ENCODE results near the gene PPA2.
"Not testable (repeated sequence)": the region's sequence is repeated elsewhere in the genome, so short reads cannot be mapped to it uniquely, and the experiment has no call there.

The PPA2 gene

DNA sequence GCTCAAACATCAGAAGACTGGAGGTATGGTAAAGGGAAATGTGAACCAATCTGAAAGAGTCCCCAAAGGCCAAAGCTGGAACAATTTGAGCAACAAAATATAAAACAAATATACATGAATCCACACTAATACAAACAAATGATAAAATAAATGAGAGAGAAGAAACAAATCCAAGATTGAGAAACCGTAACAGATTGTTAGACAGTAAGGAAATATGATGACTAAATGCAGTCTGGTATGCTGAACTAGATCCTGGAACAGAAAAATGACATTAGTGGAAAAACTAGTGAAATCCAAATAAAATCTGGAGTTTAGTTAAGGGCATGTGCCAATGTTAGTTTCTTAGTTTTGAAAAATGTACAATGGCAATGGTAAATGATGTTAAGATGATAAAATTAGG lies 15.9 kb downstream of the PPA2 start:
- DNase-seq, result no peak

DNA sequence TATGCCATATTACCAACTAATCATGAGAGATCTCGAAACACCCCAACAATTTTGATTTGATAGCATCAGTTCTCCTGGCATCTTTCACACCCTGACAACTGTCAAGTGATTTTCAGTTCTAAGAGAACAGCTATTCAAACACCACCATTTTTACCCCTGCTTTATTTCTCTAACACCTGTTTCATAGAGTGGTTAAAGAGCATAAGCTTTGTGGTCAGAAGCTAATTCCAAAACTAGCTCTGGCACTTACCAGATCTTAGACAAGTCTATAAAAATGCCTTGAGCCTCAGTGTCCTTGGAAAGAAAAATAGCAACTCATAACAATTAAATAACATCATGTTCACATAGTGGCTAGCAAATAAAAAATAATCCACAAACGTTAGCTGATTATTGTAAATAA lies 17.9 kb downstream of the PPA2 start:
- no peak for DNase-seq

DNA sequence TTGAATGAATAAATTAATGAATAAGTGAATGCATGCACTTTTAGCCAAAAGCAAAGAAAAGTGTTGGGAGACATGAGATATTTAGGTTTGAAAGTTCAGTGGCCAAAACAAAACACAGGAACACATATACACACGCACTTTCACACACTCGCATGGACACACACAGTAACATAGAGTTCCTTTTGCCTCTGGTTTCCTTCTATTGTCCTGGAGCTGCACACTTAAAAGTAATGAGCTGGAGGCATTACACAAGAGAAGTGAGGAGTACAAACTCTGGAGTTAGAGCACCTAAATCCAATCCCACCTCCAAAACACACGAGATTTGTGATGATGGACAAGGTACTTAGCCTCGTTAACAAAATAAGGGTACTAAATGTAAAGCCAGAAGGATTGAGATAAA lies 18.7 kb downstream of the PPA2 start:
- DNase-seq, result no peak

DNA sequence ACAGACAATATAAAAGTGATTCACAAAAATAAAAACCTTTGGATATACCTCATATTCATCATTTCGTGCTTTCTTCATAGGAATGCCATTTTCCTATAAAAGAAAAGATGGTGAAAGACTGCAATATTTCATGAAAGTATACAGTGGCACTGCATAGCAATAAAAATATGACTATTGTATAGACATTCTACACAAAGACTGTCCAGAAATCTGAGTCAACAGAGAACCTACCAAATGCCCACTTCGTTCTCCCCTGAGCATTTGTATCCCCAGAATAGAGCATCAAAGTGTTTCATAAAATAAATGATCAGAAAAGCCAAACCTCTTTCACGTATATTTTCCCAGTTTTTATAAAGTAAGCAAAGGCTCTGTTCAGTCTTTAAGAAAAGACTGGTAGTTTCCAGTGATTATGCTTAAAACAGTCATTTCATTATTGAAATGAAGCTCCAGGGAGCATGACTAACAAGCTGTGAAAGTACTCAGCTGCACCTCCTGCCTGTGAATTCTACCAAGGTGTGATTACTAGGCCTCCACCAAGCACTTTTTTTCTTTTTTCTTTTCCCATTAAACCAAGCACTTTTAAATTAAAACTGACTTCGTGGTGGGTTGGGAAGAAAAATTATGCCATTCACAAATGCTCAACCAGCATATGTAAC lies 20.2 kb downstream of the PPA2 start:
- DNase-seq, result no peak

DNA sequence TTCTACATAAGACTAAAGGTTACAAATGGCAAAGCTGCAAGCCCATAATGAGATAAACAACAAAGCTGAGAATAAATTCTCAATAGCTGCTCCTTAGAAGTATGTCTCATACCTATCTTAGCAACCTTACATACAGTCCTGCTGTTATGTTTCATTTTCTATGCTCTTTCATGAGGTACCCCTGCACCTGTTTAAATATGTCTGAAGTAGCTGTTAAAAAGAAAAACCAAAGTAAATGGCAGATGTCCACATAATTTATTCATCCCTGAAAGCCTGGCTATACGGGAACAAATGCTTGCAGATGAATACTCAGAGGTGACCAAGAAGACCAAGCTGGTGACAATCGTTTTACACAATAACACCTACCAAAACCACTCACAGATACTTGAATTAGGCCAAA lies 22.5 kb downstream of the PPA2 start:
- DNase-seq, result no peak

DNA sequence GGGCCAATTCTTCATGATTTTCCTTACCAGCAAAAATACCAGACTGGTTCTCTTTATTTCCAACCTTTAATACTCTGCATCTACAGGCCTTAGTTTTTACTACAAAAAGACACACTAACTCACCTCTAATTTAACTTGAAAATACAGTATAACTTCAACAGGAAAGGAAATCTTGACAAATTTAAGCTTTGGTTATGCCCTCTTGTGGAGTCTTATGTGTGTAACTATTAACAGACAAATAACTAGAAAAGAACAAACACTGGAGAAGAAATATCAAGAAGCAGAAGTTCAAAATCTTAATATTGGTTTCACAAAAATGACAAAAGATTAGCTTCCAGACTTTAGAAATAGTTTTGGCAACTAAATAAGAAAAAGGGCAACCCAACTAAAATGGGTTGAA lies 33.0 kb downstream of the PPA2 start:
- DNase-seq, result no peak

DNA sequence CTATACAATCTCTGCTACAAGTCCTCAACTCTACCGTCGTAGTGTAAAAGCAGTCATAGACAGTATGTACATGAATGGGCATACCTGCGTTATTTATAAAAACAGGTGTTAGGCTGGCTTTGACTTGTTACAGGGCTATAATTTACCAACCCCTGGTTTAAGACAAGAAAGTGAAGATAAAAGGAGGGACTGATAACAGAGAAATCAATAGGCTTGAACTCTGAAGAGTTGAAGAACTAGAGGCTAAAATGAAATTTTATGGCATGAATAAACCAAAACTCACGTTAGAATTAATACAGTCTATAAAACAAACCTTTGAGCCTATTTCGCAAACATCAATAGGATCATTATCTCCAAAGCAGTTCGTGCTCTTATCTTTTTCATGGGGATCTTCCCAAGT lies 36.2 kb downstream of the PPA2 start:
- no peak for DNase-seq

DNA sequence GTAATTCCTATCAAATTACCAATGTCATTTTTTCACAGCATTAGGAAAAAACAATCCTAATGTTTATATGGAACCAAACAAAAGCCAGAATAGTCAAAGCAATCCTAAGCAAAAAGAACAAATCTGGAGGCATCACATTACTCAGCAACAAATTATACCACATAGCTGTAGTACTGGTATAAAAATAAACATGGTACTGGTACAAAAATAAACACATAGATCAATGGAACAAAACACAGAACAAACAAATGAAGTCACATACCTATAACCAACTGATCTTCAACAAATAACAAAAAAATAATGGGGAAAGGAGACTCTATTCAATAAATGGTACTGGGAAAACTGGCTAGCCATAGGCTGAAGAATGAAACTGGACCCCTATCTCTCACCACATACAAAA lies 37.4 kb downstream of the PPA2 start:
- no peak for DNase-seq

DNA sequence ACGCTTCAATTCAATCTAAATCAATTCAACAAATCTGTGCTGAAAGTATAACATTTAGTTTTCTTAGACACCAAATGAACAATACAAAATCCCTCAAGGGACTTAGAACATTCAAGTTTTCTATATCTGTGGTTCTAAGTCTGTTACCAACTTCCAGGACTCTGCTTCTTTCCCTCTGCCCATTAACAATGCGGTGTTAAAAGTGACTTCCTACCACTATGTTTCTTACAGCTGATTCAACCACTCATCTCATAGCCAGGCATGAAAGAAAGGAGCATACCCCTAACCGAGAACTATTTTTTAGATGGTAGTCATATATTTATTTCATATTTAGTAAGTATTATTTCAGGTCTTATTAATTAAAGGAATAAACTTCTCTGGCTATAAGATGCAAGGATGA lies 38.9 kb downstream of the PPA2 start:
- no peak for DNase-seq

DNA sequence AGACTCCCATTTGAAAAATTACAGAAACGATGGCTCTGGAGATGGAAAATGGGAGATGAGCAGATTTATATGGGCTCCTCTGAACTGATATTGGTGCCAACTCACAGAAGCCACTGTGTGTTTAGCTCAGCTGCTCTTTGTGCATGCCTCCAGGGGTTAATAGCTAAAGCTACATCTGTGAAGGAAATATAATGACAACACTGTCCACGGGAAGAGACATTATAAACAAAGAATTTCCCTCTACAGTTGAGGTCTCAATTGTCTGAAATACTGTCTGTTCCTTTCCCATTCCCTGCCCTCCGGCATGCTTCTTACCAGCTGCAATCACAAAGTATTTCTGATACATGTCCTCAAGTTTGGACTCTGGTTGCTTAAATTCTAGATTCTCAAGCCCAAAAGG lies 40.4 kb downstream of the PPA2 start:
- DNase-seq, result no peak

DNA sequence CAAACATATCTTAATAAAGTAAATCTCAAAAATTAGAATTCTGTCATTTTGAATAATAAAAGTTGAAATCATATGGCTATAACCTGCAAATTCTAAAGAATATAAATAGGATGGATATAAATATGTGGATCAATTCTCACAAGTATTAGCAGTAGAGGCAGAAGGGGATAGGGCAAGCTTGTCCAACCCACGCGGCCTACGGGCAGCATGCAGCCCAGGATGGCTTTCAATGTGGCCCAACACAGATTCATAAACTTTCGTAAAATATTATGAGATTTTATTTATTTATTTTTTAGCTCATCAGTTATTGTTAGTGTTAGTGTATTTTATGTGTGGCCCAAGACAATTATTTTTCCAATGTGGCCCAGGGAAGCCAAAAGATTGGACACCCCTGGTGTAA lies 41.4 kb downstream of the PPA2 start:
- no peak for DNase-seq

DNA sequence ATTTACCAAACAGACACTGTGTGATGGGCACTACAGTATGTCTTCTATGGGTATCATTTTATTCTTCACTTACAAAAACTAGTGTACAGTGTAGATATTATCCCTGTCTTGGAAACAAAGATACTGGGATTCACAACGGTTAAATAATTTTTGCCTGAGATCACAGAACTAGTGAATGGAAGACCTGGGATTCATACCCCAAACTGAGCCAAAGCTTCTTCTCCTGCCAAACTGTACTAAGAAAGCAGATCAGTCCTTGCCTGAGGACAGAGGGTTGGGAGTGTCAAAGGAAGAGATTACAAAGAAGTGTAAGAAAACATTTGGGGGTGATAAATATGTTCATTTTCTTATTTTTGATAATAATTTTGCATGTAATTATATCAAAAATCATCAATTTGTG lies 43.1 kb downstream of the PPA2 start:
- DNase-seq, result no peak

DNA sequence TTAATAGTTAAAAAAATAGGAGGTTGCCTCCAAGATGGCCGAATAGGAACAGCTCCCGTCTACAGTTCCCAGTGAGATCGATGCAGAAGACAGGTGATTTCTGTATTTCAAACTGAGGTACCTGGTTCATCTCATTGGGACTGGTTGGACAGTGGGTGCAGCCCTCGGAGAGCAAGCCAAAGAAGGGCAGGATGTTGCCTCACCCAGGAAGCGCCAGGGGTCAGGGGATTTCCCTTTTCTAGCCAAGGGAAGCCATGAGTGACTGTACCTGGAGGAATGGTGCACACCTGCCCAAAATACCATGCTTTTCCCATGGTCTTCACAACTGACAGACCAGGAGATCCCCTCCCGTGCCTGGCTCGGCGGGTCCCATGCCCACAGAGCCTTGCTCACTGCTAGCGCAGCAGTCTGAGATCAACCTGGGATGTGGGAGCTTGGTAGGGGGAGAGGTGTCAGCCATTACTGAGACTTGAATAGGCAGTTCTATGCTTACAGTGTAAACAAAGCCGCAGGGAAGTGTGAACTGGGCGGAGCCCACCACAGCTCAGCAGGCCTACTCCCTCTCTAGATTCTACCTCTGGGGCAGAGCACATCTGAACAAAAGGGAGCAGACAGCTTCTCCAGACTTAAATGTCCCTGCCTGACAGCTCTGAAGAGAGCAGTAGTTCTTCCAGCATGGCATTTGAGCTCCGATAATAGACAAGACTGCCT lies 47.5 kb downstream of the PPA2 start:
- DNase-seq, result no peak

DNA sequence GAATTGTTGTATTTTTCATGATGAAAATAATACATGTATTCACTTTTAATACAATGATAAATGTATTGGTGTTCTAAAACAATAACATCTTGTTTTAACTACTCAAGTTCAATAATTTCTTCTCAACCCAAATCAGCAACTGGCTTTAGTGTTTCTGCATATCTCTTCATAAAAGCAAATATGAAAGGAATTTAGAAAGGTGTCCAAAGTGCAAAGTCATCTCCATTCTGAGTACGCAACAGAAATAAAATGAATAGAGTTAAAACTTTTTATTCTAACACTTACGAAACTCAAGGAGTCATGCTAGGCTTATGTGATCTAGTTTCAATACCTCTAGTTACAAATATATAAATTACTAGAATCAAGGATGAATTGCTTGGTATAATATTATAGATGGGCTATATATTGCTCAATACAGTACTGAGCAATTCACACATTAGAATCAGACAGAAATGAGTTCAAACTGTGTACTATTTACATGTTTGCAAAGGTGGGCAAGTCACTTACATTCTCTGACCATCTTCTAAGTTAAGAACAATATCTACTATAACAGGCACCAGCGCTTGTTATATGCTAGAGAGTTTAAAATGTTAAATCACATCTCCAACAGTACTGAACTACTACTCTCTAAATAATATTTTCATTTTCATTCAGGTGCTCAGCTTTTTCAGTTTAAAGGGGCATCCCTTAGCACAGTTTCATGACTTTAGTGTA lies 51.5 kb downstream of the PPA2 start:
- no peak for DNase-seq

DNA sequence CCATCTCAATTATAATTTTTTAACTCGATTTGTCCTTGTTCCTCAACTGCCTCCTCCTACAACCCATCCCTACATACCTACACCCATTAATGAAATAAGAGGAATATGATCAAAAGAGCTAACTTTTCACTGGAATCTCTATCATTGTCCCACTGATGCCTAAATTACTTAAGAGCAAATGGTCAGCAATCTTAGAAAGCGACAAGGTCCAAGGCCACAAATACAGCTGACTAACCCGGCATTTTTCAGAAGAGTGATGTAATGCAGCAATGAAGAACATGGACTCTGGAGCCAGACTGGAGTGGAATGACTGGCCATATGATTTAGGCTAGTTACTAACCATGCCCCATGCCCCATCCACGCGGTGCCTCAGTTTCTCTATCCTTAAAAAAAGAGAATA lies 56.2 kb downstream of the PPA2 start:
- DNase-seq, result no peak

DNA sequence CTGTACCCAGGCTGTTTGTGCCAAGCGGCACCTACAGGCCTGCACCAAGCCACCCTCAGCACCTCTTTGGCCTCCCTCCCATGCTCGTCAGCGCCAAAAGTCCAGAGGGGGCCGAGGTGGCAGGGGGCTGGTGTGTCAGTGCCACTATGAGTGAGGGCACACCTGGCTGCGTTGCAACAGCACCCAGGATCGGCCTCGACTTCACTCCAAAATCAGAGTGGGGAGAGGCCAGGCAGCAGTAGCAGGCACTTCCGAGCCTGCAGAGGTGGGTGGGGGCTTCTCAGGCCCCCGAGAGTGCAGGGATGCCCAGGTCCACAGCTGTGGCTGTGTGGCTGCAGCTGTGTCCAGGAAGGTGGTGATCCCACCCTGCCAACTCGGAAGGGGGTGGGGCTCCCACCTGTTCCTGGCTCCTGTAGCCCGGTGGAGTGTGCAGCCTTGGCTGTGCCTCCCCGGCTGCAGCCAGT lies 58.5 kb downstream of the PPA2 start:
- DNase-seq, result no peak

DNA sequence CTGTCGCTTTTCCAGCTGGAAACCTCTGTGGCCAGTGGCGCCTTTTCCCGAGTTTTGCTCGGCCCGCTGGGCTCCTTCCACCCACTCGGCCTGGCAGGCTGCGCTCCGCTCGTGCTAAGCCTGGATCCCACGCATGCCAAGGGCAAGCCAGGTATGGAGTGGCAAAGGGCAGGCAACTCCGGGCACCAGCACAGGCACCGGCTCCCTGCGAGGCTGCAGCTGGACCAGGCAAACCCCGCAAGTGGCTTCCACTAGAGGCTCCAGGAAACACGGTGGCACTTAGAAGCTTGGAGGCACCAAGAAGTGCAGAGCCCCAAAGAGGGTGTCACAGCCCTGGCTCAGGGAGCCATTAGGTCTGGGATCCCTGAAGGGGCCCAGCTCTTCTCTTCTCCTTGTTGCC lies 59.5 kb downstream of the PPA2 start:
- DNase-seq, result no peak

DNA sequence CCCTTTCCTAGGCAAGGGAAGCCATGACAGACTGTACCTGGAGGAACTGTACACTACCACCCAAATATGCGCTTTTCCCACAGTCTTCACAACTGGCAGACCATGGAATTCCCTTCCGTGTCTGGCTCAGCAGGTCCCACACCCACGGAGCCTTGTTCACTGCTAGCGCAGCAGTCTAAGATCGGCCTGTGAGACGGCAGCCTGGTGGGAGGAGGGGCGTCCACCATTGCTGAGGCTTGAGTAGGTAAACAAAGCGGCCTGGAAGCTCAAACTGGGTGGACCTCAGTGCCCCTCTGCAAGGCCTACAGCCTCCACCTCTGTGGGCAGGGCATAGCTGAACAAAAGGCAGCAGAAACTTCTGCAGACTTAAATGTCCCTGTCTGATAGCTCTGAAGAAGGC lies 64.7 kb downstream of the PPA2 start:
- DNase-seq, result not testable (repeated sequence)

DNA sequence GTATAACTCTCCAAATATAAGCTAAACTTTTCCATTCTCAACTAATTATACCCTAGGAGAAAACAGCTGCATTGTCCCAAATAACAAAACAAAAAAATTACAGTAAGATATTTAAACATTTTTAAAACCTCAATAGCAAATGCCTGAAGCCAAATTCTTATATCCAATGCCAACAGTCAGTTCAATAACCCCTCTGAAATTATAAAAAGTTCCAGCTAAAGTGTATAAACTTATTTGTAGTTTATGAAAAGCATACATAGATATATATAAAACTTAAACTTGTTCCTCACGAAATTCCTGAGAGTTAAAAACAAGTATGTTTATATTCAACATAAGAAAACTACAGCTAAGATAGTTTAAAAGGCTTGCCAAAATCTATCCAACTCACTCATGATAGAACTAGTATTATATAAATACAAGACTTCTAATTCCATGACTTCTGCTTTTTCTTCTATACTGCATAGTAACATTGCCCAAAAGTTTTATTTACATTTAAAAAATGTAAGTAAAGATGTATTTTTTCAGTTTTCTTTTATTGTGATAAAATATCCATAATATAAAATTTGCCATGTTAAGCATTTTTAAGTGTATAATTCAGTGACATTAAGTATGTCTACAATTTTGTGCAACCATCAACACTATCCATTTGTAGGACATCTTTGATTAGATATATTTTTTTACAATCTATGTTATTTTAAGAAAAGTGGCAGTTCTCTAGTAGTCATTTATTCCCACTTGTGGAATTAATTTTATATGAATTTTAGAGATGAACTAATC lies 72.8 kb downstream of the PPA2 start:
- no peak for DNase-seq

DNA sequence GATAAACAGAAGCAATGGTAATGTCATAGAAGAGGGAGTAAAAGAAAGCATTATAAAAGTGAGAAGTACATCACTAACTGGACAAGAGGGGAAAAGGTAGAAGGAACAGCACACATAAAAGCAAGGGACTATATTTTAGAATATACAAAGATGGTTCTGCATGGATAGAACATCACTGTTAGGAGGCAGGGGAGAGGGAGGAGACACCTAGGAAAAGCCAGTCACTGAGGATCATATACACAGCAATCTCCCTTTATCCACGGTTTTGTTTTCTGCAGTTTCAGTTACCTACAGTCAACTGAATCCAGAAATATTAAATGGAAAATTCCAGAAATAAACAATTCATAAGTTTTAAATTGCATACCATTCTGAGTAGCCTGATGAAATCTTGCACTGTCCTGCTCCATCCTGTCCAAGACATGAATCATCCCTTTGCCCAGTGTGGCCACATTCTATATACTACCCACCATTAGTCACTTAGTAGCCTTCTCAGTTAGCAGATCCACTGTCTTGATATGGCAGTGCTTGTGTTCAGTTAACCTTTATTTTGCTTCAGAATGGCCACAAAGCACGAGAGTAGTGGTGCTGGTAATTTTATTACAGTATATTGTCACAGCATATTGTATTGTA lies 74.2 kb downstream of the PPA2 start:
- DNase-seq, result no peak

DNA sequence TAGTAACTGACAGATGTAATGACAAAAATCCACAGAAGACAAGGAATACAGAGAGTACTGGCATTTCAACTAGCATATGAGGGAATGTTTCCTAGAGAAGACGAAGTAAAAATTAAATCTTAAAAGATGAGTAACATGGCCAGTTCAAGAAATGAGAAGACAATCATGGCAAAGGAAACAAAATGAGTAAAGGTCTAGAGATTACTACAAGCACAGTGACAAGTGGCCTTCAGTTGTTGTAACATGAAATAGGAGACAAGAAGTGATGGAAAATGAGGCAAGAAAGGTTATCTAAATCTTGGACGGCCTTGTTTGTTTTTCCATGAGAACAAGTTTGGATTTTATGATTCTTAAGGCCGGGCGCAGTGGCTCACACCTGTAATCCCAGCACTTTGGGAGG lies 81.0 kb downstream of the PPA2 start:
- DNase-seq, result no peak

DNA sequence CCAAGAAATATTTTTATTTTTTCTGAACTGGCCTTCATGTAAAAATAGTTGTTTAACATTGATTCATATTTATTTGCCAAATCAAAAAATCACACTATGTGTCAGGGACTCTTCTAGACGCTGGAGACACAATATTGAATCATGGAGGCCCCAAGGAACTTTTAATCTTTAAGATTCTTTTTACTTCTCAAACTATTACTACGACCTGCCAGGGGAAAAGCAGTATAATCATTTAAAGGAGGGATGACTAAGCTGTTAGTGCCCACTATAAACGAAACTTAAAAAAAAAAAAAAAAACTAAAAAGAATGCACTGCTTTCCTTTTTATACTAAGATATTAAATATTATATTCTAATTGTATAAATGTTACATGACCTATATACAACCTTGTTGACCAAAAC lies 84.7 kb downstream of the PPA2 start:
- DNase-seq, result no peak

DNA sequence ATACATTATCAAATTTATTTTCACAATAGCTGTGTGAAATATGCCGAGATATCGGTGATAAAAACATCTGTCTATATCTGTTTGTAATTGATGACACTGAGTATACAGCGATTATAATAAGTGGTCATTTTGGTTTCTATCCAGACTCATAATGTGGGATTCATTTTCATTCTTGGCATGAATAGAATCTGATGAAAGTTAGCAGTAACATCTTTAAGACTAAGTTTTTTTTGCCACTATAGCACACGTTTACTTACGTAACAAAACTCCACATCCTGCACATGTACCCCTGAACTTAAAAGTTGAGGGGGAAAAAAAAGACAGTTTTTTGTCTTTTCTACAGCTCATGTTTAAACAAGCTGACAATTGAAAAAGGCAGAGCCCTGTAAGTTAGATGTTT lies 86.4 kb downstream of the PPA2 start:
- no peak for DNase-seq
